GM19467 (cell line): Measurements from ENCODE around the gene UNC13A.
"Not testable (repeated sequence)": the region's sequence is repeated elsewhere in the genome, so short reads cannot be mapped to it uniquely, and the experiment has no call there.

Experiments
- ATAC-seq: cut with Tn5 transposase; IDR thresholded peaks from one replicate; pipeline ENCODE4 v1.9.1; 2021; ENCODE audit warnings: mild to moderate bottlenecking, moderate library complexity; ENCODE audit not compliant: unreplicated experiment

UNC13A gene

DNA sequence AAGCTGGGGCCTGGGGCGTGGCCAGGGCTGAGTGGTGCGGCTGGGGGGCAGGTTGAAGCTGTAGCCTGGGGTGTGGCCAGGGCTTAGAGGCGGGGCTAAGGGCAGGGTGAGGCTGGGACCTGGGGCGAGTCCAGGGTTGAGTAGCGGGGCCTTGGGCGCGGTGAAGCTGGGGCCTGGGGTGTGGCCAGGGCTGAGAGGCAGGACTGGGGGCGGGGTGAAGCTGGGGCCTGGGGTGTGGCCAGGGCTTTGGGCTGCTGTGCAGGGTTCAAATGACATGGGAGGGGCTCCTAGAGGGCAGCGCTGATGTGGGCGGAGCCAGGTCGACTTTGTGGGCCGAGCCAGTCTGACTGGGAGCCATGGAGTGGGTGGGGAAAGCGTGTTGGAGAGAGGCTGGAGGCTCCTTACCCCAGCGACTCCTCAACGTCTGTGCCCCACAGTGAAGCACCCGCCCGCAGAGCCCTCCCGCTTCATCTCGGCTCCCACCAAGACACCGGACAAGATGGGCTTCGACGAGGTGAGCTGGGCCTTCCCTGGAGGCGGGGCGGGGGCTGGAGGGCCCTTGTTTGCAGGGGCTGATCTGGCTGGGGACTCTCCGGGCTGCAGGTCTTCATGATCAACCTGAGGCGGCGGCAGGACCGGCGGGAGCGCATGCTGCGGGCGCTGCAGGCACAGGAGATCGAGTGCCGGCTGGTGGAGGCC is 111.2 kb downstream of the UNC13A start:
- no peak for ATAC-seq

DNA sequence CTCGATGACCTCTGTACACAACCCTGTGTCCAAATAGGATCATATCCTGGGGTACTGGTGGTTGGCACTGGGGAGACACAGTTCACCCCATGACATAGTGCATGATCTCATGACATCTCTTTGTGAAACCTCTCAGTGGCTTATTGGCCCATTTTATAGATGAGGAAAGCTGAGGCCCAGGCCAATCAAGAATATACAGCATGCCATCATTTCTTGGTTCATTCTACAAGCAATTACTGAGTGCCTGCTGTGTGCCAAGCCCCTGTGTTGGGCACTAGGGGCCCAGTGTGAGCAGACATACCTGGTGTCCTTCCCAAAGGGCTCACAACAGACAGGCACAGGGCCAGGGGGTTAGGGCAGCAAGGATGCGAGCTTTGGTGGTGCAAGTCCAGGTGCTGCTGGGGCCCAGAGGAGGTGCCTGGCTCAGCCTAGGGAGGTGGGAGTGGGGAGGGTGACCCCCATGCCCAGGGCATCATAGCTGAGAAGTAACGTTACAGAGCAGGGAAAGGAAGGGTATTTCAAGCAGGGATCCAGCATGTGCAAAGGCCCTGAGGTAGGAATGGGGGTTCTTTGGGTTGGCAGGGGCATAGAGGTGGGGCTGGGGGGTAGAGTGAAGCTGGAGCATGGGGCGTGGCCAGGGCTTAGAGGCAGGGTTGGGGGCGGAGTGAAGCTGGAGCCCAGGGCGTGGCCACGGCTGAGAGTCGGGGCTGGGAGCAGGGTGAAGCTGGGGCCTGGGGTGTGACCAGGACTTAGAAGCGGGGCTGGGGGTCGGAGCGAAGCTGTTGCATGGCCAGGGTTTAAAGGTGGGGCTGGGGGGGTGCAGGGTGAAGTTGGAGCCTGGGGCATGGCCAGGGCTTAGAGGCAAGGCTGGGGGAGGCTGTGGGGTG is 112.0 kb downstream of the UNC13A start:
- ATAC-seq: no peak

DNA sequence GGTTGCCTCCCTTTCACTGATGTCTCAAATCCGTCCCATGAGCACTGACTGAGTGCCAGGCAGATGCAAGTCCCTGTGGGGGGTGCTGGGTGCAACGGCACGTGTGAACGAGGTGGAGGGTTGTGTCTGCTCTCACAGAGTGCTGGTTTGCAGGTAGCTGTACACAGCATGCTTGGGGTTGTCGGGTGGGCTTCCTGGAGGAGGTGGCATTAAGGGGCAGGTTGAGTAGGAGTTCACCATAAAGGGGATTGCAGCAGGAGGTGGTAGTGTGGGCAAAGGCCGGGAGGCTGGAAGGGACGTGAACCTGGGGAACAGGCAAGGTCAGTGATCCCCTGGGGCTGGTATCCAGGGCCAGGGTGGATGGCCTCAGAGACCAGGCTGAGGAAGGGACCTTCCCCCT is 115.5 kb downstream of the UNC13A start:
- no peak for ATAC-seq

DNA sequence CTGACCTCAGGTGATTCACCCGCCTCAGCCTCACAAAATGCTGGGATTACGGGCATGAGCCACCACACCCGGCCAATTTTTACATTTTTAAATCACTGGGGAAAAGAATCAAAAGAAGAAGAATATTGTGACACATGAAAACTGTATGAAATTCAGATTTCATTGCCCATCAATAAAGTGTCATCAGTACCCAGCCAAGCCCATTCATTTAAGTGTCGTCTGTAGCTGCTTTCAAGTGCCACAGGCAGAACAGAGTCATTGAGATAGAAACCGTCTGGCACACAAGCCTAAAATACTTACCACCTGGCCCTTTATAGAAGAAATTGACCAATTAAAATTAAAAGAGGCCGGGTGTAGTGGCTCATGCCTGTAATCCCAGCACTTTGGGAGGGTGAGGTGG is 117.4 kb downstream of the UNC13A start:
- no peak for ATAC-seq

DNA sequence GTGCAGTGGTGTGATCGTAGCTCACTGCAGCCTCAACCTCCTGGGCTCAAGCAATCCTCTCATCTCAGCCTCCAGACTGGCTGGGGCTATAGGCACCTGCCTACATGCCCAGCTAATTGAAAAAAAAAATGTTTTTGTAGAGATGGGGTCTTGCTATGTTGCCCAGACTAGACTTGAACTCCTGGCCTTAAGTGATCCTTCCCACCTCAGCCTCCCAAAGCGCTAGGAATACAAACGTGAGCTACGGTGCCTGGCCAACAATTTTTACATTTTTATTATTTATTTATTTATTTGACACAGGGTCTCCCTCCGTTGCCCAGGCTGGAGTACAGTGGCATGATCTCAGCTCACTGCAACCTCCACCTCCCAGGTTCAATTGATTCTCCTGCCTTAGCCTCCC is 117.9 kb downstream of the UNC13A start:
- ATAC-seq: not testable (repeated sequence)

DNA sequence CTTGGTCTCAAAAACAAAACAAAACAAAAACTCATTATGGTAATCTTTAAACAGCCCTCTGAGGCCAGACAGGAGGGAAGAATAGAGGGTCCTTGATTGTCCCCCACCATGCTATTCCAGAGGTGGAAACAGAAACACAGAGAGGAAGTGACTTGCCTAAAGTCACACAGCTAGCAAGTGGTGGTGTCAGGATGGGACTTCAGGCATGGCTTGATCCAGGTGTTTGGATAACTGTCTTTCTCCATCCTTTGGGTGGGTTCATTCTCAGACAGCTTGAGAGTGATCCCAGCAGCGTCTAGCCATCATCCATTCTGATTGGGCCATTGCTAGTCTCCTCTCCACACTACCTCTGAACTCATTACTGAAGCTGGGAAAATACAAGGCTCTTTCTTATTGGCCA is 120.2 kb downstream of the UNC13A start:
- ATAC-seq: no peak

DNA sequence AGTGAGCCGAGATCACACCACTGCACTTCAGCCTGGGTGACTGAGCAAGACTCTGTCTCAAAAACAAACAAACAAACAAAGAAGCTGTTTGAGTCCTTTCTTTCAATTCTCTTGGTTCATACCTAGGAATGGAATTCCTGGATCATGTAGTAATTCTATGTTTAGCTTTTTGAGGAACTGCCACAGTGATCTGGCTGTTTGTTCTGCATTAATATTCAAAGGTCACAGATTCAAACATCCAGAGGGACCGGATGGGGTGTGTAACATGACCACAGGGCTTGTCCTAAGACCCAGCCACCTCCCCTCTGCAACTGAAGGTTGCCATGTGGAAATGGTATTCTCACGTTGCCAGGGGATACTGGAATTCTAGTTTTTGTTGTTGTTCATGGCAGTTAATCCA is 122.5 kb downstream of the UNC13A start:
- ATAC-seq: no peak

DNA sequence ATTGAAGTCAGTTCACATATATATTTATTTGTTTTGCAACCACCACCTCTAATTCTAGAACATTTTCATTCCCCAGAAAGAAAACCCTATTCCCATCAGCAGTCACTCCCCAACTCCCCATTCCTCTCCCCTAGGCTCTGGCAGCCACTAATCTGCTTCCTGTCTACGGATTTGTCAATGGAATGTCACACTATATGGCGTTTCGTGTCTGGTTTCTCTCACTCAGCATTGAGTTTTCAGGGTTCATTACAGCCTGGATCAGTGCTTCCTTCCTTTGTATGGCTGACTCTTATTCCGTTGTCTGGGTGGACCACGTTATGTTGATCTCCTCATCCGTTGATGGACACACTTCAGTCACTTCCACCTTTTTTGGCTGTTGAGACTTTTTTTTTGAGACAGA is 123.4 kb downstream of the UNC13A start:
- no peak for ATAC-seq

DNA sequence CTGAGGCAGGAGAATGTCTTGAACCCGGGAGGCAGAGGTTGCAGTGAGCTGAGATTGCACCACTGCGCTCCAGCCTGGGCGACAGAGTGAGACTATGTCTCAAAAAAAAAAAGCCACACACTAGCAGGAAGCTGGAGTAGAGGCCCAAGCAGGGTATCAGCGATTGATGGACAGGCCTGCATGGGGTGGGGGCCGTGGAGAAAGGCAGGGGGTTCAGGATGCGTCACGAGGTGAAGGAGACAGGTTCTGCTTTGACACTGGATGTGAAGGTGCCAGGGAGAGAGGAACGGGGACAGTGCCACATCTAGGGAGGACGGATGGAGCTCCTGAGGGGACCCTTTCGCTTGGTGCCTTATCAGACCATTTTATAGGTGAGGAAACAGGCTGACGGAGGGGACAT is 125.6 kb downstream of the UNC13A start:
- ATAC-seq: no peak

DNA sequence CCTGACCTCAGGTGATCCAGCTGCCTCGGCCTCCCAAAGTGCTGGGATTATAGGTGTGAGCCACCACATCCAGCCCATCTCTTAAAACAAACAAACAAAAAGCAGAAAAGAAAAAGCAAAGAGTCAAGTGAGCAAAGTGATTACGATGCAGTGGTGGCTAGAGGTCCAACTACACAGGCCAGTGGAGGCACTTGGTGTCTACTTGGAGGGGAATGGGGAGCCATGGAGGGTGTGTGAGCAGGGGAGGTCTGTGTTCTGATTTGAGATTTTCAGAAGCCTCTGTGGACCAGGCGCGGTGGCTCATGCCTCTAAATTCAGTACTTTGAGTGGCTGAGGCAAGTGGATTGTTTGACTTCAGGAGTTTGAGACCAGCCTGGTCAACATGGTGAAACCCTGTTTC is 126.1 kb downstream of the UNC13A start:
- ATAC-seq: no peak

DNA sequence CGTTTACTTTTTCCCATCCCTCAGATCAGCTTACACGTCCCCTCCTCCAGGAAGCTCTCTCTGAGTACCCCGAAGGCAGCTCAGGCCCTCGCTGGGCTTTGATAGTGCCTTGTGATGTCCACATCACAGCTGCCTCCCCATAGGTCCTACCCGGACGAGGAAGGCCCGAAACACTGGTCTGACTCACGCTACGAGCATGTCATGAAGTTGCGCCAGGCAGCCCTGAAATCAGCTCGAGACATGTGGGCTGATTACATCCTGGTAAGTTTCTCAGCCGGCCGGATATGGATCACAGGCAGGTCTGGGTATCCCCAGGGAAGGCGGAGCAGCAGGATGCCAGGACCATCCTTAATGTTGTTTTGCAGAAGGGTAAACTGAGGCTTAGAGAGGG is 128.0 kb downstream of the UNC13A start:
- ATAC-seq: no peak

DNA sequence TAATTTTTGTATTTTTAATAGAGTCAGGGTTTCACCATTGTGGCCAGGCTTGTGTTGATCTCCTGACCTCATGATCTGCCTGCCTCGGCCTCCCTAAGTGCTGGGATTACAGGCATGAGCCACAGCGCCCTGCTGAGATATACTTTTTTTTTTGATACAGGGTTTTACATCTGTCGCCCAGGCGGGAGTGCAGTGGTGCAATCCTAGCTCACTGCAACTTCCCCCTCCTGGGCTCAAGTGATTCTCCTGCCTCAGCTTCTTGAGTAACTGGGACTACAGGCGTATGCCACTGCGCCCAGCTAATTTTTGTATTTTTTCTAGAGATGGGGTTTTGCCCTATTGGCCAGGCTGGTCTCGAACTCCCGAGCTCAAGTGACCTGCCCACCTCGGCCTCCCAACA is 130.7 kb downstream of the UNC13A start:
- ATAC-seq: no peak

DNA sequence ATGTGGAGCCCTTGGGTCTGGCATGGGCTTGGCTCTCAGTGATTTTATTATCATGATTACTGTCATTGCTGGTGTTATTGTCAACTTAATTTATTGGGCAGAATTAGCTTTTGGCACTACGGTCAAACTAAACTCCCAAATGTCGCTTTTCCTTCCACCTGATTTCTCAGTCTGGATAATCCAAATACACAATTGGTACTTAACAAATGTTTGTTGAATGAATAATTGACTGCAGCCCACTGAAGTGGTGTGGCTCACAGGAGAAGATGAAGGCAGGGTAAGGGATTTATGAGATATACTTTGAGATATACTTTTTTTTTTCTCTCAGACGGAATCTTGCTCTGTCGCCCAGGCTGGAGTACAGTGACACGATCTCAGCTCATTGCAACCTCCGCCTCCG is 131.2 kb downstream of the UNC13A start:
- ATAC-seq: no peak

DNA sequence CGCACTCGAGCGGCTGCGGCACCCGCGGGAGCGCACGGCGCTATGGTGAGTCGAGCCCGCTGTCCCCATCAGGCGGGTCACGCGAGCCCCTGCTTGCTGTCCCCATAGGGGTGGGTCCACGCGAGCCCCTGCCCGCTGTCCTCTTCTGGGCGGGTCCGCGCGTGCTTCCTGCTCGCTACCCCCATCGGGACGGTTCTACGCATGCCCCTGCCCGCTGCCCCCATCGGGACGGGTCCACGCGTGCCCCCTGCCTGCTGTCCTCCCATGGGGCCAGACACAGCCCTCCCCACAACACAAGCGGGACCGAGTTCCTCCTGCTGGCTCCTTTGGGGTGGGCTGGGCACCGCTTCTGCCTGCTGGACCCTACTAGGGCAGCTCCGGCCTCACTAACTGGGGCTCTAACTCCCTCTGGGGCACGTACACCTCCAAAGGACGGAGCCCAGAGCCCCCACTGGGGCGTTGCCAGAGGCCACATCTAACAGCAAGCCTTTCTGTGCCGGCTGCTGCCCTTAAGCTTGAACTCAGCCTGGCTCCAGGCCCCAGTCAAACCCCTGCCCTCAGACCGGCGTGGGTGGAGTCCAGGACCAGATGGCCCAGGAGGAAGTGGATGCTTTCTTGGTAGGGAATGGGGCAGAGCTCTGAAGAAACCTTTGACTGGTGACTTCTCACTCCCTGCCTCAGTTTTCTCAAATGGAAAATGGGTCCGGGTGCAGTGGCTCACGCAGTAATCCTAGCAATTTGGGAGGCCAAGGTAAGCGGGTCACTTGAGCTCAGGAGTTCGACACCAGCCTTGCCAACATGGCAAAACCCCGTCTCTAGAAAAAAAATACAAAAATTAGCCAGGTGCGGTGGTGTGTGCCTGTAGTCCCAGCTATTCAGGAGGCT is 132.0 kb downstream of the UNC13A start:
- ATAC-seq: peak; percentile 29

DNA sequence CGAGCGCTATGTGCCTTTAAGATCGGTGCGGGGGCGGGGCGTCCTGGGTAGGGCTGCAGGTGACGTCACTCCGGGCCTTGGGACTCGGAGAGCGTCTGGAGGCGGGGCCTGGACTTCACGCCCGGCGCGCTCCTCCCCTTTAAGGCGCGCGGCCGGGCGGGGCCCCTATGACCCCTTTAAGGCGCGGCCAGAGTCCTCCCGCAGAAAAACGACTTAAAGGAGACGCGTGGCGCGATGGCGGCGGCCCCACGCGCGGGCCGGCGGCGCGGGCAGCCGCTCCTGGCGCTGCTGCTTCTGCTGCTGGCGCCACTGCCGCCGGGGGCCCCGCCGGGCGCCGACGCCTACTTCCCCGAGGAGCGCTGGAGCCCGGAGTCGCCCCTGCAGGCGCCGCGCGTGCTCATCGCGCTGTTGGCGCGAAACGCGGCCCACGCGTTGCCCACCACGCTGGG is 132.7 kb downstream of the UNC13A start, which contains the start of gene COLGALT1:
Gene COLGALT1, plus strand, starts transcription at position 170 of the 449 bp plus-strand sequence. Its CDS starts 65 bp downstream, at position 235.
- ATAC-seq: peak; percentile 91

DNA sequence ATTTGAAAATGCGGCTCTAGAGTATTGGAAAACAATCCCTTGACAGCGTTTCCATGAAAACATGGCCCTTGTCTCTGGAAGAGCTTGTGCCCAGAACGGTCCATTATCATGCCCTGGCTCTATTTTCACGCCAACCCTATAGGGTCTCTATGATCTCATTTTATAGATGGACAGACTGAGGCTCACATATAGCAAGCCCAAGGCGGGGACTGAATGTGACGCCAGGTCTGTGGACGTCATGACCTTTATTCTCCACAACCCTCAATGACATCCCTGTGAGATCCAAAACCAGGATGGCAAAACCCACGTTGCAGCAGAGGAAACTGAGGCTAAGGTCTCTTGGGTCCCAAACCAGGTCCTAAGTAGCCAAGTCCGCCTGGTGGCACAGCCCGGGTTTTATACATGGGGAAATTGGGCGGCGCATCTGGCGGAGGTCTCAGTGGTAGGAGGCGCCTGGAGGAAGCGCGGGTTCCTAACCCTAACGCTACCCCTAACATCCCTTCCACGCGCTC is 133.1 kb downstream of the UNC13A start:
- no peak for ATAC-seq

DNA sequence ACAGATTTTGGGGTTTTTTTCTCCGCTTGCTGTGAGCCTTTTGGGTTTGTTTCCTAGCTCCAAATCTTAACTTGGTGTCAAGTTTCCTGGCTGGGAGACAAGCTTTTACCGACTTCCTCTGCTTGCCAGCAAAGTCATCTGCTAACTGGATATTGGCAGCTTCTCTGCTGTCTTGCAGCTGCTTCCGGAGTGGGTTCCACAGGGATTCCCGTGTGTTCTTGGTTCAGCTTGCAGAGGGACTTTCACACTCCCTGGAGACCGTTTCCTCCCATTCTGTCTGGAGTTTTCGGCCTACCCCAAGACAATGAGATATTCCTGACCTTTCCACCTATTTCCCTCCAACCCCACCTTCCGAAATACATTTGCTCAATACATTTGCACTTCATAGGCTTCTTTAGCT is 134.9 kb downstream of the UNC13A start:
- ATAC-seq: no peak

DNA sequence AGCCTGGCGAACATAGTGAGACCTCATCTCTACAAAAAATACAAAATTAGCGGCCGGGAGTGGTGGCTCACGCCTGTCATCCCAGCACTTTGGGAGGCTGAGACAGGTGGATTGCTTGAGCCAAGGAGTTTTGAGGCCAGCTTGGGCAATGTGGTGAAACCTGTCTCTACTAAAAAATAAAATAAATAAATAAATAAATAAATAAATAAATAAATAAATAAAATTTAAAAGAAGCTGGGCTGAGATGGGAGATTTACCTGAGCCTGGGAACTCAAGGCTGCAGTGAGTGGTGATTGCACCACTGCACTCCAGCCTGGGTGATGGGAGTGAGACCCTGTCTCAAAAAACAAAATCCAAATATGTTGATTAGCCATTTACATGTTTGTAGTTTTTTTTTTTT is 135.4 kb downstream of the UNC13A start:
- not testable (repeated sequence) for ATAC-seq
